Activated CD4-positive, alpha-beta T cell treated with anti-CD3 and anti-CD28 coated beads, Interleukin-2, amount 50 U/mL, for 4 hours (primary cell): ENCODE data around the gene LY6G5C.

Source experiments
- DNase-seq, 2 experiments: peaks; one replicate each; pipeline ENCODE4 v3.0.0-alpha.2; 2020

The LY6G5C gene

DNA sequence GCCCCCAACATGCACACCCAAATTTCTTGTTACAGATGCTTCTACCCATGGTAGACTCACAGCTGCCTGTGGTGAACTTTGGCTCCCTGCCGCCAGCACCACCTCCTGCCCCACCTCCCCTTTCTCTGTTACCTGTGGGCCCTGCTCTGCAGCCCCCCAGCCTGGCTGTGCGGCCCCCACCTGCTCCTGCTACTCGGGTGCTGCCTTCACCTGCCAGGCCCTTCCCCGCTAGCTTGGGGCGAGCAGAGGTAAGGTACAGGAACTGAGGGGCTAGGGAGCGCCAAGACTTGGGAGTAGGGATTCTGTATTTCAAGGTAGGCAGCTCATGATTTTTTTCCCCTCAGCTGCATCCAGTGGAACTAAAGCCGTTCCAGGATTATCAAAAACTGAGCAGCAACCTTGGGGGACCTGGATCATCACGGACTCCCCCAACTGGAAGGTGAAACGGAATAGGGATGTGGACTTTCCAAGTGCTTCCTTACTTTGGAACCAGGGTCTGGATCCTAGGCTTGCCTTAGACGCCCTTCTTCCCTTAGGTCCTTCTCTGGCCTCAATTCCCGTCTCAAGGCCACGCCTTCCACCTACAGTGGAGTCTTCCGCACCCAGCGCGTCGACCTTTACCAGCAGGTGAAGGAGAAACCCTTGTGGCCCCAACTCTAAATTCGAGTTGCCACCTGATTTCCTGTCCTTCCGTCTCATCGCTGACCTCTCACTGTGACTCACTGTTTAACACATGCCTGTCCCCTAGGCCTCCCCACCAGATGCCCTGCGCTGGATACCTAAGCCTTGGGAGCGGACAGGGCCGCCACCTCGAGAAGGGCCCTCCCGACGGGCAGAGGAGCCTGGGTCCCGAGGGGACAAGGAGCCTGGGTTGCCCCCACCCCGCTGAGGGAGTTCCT lies 43.9 kb downstream of the LY6G5C start:
- no peak for DNase-seq

GRCh38 chr6:31634969-31635575 lies 45.8 kb downstream of the LY6G5C start:
- no peak for DNase-seq

GRCh38 chr6:31634131-31634530 lies 46.7 kb downstream of the LY6G5C start:
- DNase-seq, result no peak

DNA sequence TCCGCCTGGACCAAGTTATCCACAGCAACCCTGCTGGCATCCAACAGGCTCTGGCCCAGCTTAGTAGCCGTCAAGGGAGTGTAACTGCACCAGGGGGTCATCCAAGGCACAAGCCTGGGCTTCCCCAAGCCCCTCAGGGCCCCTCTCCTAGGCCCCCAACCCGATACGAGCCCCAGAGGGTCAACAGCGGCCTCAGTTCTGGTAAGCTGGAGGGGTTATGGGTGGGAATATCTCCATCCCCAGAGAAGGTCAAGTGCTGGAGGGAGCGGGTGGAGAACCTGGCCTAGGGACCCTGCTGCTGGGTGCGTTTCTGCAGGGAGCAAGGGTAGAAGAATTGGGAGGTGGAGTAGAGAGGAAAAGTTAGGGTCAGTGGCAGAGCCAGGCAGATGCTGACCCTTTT lies 47.4 kb downstream of the LY6G5C start:
- no peak for DNase-seq

GRCh38 chr6:31632279-31632946 lies 48.5 kb downstream of the LY6G5C start:
- DNase-seq, result no peak

GRCh38 chr6:31631681-31632278 lies 49.1 kb downstream of the LY6G5C start:
- DNase-seq, result no peak

- no peak for DNase-seq
Measured at GRCh38 chr6:31631209-31631608, 49.7 kb downstream of the LY6G5C start.

GRCh38 chr6:31630177-31630934 lies 50.5 kb downstream of the LY6G5C start:
- DNase-seq, result no peak

DNA sequence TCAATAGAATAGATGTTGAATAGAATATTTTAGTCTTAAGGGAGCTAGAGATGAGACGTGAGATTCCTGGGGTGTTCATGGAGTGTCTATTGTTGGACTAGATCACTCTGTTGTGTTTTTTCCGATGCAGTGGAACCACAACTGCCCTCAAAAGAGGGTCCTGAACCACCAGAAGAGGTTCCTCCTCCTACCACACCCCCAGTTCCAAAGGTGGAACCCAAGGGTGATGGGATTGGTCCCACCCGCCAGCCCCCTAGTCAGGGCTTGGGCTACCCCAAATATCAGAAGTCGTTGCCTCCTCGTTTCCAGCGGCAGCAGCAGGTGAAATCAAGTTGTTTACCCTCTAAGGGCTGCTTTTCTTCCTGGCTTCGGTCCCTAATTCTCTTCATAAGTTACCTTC lies 51.9 kb downstream of the LY6G5C start:
- no peak for DNase-seq

- DNase-seq, result no peak
Measured at GRCh38 chr6:31627690-31628287, 53.1 kb downstream of the LY6G5C start.

- DNase-seq, result no peak
Measured at GRCh38 chr6:31626952-31627351, 53.9 kb downstream of the LY6G5C start.
